Brain microvascular endothelial cell (primary cell): ENCODE results near the gene LRCH2.

Source experiments
- DNase-seq: peaks from one replicate; pipeline ENCODE4 v3.0.0-alpha.2; 2020
- H3K27ac ChIP-seq: fragments of 250-450 bp; sonication (Bioruptor Pico); 2 replicates; pipeline ENCODE4 v1.5.1; 2020; ENCODE audit warnings: mild to moderate bottlenecking, moderate library complexity
- H3K27me3 ChIP-seq: fragments of 250-450 bp; sonication (Bioruptor Pico); replicated peaks from 2 replicates; pipeline ENCODE4 v1.5.1; 2020; ENCODE audit warnings: mild to moderate bottlenecking
- H3K36me3 ChIP-seq: fragments of 250-450 bp; sonication (Bioruptor Pico); replicated peaks from 2 replicates; pipeline ENCODE4 v1.5.1; 2020; ENCODE audit warnings: mild to moderate bottlenecking
- H3K4me3 ChIP-seq: 2 replicates; pipeline ENCODE4 v1.5.1; 2011; ENCODE audit warnings: low read depth, mild to moderate bottlenecking, control low read depth, low read length, moderate library complexity
- in situ Hi-C: cut with HindIII; loops from 2 replicates; pipeline ENCODE4 v1.10.0; 2017; ENCODE audit warnings: low sequenced_read_pairs, low pct_ligation_motif_present
- TF ChIP-seq, protein P1 (sequence below): IDR thresholded peaks from 2 replicates; pipeline ENCODE4 v1.5.1; 2011; ENCODE audit warnings: low read depth, mild to moderate bottlenecking, moderate library complexity, low read length, control low read depth, inconsistent platforms; ENCODE audit errors: missing control alignments

The LRCH2 gene

DNA sequence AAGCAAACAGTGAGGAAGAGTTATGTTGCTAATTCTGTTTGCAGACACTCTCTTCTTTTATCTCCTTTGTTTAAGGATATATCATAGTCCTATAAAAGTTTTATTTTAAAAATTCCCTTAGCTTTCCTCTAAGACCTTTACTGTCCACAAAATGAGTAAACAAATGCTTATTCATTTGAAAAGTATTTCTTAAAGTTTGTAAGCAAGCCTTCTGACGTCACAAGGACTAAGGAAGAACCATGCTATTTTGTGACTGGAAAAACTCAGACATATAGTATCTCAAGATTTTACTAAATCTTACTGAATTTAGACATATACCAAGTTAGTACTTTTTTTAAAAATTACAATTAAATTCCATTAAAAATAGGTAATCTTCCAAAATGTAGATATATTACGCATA, 49.9 kb downstream of the LRCH2 start:
- no peak for DNase-seq
- H3K27ac ChIP-seq, result no peak overlapping the region
- in situ Hi-C loops, result no loop called here
- H3K27me3 ChIP-seq, result no peaks in the 10 kb centered on the region
- no peak overlapping the region for H3K4me3 ChIP-seq
- TF ChIP-seq, protein P1, sequence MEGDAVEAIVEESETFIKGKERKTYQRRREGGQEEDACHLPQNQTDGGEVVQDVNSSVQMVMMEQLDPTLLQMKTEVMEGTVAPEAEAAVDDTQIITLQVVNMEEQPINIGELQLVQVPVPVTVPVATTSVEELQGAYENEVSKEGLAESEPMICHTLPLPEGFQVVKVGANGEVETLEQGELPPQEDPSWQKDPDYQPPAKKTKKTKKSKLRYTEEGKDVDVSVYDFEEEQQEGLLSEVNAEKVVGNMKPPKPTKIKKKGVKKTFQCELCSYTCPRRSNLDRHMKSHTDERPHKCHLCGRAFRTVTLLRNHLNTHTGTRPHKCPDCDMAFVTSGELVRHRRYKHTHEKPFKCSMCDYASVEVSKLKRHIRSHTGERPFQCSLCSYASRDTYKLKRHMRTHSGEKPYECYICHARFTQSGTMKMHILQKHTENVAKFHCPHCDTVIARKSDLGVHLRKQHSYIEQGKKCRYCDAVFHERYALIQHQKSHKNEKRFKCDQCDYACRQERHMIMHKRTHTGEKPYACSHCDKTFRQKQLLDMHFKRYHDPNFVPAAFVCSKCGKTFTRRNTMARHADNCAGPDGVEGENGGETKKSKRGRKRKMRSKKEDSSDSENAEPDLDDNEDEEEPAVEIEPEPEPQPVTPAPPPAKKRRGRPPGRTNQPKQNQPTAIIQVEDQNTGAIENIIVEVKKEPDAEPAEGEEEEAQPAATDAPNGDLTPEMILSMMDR, result no peak
- H3K36me3 ChIP-seq, result no peaks in the 10 kb centered on the region

DNA sequence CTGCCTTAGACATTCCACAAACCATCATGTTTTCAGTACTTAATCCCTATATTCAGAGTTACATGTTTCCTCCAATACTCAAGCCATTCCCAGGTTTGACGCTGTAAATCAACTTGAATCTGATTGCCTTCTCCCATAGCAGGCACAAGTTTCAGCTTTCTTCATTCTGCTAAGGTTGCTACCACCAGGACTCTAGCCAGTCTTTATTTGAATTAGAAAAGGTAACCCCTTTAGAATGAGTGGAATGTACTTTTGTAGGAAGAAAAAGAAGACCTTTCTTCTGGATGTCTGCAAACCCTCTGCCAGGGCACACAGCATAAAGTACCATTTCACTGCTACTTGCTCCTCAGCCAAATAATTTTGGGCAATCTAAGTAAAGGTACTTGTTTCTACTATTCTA, 55.4 kb downstream of the LRCH2 start:
- in situ Hi-C loops, result no loop called here
- Histone ChIP-seq H3K27ac (no peak overlapping the region), H3K27me3 (no peaks in the 10 kb centered on the region)

DNA sequence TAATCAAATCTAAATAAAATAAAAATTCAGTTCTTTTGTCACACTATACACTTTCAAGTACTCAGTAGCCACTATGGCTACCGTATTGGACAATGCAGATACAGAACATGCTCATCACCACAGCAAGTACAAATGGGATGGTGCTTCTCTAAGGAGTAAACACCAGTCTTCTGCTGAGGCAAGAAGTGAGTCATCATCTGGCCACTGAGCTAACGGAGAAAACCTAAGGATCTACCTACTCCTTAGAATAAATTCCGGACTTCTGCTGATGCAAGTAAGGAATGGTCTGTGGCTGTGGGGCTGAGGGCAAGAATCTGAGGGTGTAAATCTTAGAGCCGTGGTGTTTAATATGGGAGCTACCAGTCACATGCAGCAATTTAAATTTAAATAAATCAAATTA, 56.0 kb downstream of the LRCH2 start:
- DNase-seq, result no peak
- Histone ChIP-seq H3K27ac (no peak overlapping the region), H3K4me3 (no peak overlapping the region), H3K27me3 (no peaks in the 10 kb centered on the region), H3K36me3 (no peaks in the 10 kb centered on the region)
- in situ Hi-C loops, result no loop called here
- TF ChIP-seq, protein P1, result no peak

More for the DNA sequence above, 55.4 kb downstream of the LRCH2 start:
- TF ChIP-seq, protein P1, result no peak
- Histone ChIP-seq H3K36me3 (no peaks in the 10 kb centered on the region), H3K4me3 (no peak overlapping the region)
- no peak for DNase-seq

DNA sequence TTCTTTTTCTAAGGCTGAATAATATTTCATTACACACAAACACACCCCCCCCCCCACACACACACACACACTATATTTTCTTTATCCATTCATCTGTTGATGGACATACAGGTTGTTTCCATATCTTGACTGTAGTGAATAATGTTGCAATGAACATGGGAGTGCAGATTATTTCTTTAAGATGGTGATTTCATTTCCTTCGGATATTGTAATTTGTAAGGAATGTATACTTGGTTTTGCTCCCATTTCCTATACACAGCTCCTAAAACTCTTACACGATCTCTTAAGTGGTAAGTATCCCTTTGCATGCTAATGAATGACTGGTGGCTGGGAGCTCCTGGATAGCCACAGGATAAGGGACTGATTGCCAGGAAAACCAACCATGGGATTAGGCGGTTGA, 59.3 kb downstream of the LRCH2 start:
- Histone ChIP-seq H3K4me3 (no peak overlapping the region), H3K27me3 (no peaks in the 10 kb centered on the region), H3K27ac (no peak overlapping the region), H3K36me3 (no peaks in the 10 kb centered on the region)
- DNase-seq, result no peak
- TF ChIP-seq, protein P1, result no peak
- in situ Hi-C loops, result no loop called here

DNA sequence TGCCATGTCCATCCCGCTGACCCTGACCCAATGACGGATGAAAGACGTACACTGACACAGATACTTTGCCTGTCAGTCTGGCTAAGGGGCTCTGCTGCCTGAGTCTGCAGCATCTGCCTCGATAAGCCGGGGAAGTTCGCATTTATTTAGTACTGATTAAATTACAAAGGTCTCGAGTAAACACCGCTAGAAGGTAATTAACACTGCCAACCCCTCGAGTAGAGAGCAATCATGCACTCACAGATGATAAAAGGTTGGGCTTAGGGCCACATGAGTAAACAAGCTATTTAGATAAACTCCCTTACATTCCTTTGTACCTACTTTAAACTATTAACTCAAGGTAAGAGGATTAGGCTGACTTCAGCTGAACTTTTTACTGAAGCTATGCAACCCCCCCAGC, 60.7 kb downstream of the LRCH2 start:
- Histone ChIP-seq H3K27me3 (no peaks in the 10 kb centered on the region), H3K4me3 (no peak overlapping the region), H3K36me3 (no peaks in the 10 kb centered on the region), H3K27ac (no peak overlapping the region)
- DNase-seq, result no peak
- TF ChIP-seq, protein P1, result no peak
- in situ Hi-C loops, result no loop called here

DNA sequence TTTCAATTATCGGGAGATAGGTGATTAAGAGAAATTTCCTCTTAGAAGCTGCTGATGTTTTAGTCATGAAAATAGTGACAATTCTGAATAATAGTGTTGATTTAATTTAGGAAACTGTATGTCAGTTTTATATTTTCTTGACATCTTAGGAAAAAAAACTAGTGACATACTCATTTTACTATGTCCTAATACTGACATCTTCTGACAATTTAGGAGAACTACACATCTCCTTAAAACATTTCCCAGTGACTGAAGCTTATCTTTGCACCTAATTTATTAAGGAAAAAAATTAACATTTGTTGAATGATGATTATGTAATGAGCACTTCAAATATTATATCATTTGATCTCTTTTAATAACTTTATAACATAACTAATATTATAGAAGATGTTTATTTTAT, 86.7 kb downstream of the LRCH2 start:
- Histone ChIP-seq H3K27ac (no peak overlapping the region), H3K36me3 (no peaks in the 10 kb centered on the region), H3K4me3 (no peak overlapping the region), H3K27me3 (no peaks in the 10 kb centered on the region)
- DNase-seq, result no peak
- in situ Hi-C loops, result no loop called here
- TF ChIP-seq, protein P1, result peak; percentile 3
